Lower leg skin (tissue), 3 donors: Measurements from ENCODE around the gene RPS6KL1.

ENCODE experiments used
- CTCF ChIP-seq, 3 donors: fragments of 450-650 bp; IDR thresholded peaks; one replicate each; pipeline ENCODE4 v1.5.1; 2016; ENCODE audit warnings: antibody characterized with exemption in 3 of 3, mild to moderate bottlenecking in 3 of 3, moderate library complexity in 2 of 3
- POLR2A ChIP-seq, 2 donors: fragments of 450-650 bp; IDR thresholded peaks; one replicate each; pipeline ENCODE4 v1.6.1; 2016 to 2017; ENCODE audit warnings: antibody characterized with exemption in 2 of 2, mild to moderate bottlenecking in 1 of 2, moderate library complexity in 1 of 2

GRCh38 chr14:74936731-74937130 lies 13.7 kb upstream of the RPS6KL1 start:
- TF ChIP-seq CTCF (IDR thresholded peaks at IDR 0.05) (no peak), POLR2A (IDR thresholded peaks at IDR 0.05) (no peak)
